Ovary (tissue), 9 donors: ENCODE measurements around the gene RGS6. TPM values are rescaled to one million over a fixed set of nuclear protein-coding genes. Genes with fewer than 3 reads are reported as not detected.

Source experiments
- DNase-seq, 5 donors: peaks; one replicate each; pipeline ENCODE4 v3.0.0-alpha.2; 2019 to 2020
- H3K27ac ChIP-seq, 2 donors: fragments of 200-600 bp; one replicate each; pipeline versions ENCODE4 v1.5.1 to v1.8.0; 2019 to 2022
- H3K27me3 ChIP-seq: fragments of 200-600 bp; one replicate; pipeline ENCODE4 v1.8.0; 2022
- H3K36me3 ChIP-seq: fragments of 200-600 bp; sonication (generic); one replicate; pipeline ENCODE4 v1.5.1; 2019
- H3K4me1 ChIP-seq: one replicate; pipeline ENCODE4 v1.8.1; 2013; ENCODE audit warnings: mild to moderate bottlenecking, moderate library complexity; ENCODE audit not compliant: insufficient read depth
- H3K4me3 ChIP-seq: fragments of 200-600 bp; sonication (generic); one replicate; pipeline ENCODE4 v1.5.1; 2017
- H3K9me3 ChIP-seq, 2 donors: fragments of 200-600 bp in 1 of 2; sonication (generic) in 1 of 2; one replicate each; pipeline versions ENCODE4 v1.5.1 to v1.8.1; 2013 to 2019; ENCODE audit warnings: mild to moderate bottlenecking in 1 of 2, moderate library complexity in 1 of 2
- EP300 ChIP-seq: sonication (generic); formaldehyde crosslinking; IDR thresholded peaks from one replicate; pipeline ENCODE4 v1.6.1; 2017; ENCODE audit warnings: antibody characterized with exemption
- POLR2A ChIP-seq: fragments of 450-650 bp; IDR thresholded peaks from one replicate; pipeline ENCODE4 v1.6.1; 2017; ENCODE audit warnings: antibody characterized with exemption, mild to moderate bottlenecking, moderate library complexity
- WGBS, 3 donors: extraction: QIAGEN DNeasy Blood & Tissue Kit in 1 of 3; methylation state at CpG; one replicate each; pipeline versions ENCODE4 v1.1.5 to v1.1.7; 2013 to 2017; 5-methylcytosine and 5-hydroxymethylcytosine counted together
- intact Hi-C, 4 donors: fragments of 100-400 bp; cut with DNase I; formaldehyde crosslinking; loops; one replicate each; pipeline versions ENCODE4 v1.11.0 to v1.15.1; 2022 to 2023
- polyA plus RNA-seq, 2 donors: library from polyadenylated mRNA; stranded (reverse); fragments of 200-250 nt in 1 of 2; fragments of 350-450 nt in 1 of 2; fragmentation: Illumina TruSeq in 1 of 2; extraction: RNeasy Lipid Tissue Mini Kit (QIAGEN cat#74804) in 1 of 2; gene quantifications; one replicate each; pipeline ENCODE4 v1.2.3, GENCODE V29; 2013 to 2014
- total RNA-seq, 7 donors: library from RNA; depleted of rRNA in 2 of 7; stranded (reverse); fragments of >200 nt in 2 of 7; fragmentation: NEBNext Ultra II Directional in 3 of 7; extraction: Animal tissue kit (Norgen Biotek cat#: 25700) in 3 of 7; gene quantifications; one replicate each; pipeline versions ENCODE4 v1.1.0 to v1.2.4, GENCODE V29; 2016 to 2023
- TF ChIP-seq, protein P1 (sequence below), 3 donors: fragments of 450-650 bp in 2 of 3; fragments of 200-600 bp in 1 of 3; IDR thresholded peaks; one replicate each; pipeline versions ENCODE4 v1.5.1 to v1.8.0; 2016 to 2022; ENCODE audit warnings: antibody characterized with exemption in 3 of 3, mild to moderate bottlenecking in 1 of 3
- donor health status: DM: no; HTN: no; CAD: no; lungs with moderate emphysema.
- donor health status: DM: no; HTN: no; CAD: no.
- donor health status: Bipolar disorder and iron deficiency.
- donor health status: DM: yes; HTN: yes; CAD: no.
- donor health status: DM: no; HTN: no; CAD: no.
- donor health status: DM: yes; HTN: yes; CAD: no.

RGS6 gene
- total and polyA plus RNA-seq, 9 donors = 0.53 to 6.9 (median 1.1) TPM

DNA sequence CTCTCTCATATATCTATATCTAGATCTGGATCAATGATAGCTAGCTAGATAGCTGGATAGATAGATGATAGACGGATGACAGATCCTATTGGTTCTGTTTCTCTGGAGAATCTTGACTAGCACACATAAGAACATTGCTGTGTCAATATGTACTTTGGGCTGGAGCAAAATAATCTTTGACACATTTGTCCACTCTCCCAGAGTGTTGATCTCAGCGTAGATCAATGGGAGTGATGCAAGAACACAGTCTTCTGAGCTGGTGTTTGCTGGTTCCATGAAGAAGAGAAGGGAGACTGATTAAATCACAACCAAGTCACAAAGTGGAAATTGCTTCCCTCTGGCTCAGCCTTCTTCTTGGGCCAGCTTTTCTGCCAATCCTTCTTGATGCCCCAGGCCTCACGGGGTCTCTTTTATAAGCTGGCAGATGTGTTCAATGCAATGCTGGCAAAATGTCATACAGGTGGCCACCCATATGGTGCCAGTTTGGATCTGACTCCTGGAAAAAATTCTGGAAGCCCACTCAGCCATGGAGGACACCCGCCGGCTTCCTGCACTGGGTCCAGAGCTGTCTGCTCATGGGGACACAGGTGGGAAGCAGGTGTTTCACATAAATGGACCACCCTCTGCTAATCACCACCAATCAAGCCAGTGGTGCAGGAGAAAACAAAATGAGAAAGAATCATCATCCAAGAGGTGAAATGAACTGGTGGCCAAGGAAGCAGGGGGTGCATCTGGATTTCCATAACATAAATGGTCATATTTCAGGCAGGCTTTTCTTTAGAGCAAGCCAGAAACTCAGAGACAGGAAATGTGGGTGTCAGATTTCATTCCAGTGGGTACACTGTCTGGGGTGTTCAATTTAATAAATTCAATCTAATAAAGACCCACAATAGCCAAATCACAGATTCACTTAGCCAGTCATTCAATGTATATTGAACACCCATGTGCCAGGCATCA lies 651.4 kb downstream of the RGS6 start:
- no peaks in the 10 kb centered on the region for H3K27me3 ChIP-seq
- intact Hi-C loops = no loop called here
- no peaks in the 10 kb centered on the region for H3K9me3 ChIP-seq
- DNase-seq = no peak
- H3K36me3 ChIP-seq = no peaks in the 10 kb centered on the region
- TF ChIP-seq, protein P1, sequence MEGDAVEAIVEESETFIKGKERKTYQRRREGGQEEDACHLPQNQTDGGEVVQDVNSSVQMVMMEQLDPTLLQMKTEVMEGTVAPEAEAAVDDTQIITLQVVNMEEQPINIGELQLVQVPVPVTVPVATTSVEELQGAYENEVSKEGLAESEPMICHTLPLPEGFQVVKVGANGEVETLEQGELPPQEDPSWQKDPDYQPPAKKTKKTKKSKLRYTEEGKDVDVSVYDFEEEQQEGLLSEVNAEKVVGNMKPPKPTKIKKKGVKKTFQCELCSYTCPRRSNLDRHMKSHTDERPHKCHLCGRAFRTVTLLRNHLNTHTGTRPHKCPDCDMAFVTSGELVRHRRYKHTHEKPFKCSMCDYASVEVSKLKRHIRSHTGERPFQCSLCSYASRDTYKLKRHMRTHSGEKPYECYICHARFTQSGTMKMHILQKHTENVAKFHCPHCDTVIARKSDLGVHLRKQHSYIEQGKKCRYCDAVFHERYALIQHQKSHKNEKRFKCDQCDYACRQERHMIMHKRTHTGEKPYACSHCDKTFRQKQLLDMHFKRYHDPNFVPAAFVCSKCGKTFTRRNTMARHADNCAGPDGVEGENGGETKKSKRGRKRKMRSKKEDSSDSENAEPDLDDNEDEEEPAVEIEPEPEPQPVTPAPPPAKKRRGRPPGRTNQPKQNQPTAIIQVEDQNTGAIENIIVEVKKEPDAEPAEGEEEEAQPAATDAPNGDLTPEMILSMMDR (IDR thresholded peaks at IDR 0.05) = no peak
- TF ChIP-seq EP300 (no peak), POLR2A (no peak)
- H3K4me1 ChIP-seq = no peaks in the 10 kb centered on the region
- no peak overlapping the region for H3K27ac ChIP-seq
- WGBS, 3 donors = 93 to 96% (median 96%) methylated on average over 5 of the region's 5 CpGs
- no peak overlapping the region for H3K4me3 ChIP-seq

DNA sequence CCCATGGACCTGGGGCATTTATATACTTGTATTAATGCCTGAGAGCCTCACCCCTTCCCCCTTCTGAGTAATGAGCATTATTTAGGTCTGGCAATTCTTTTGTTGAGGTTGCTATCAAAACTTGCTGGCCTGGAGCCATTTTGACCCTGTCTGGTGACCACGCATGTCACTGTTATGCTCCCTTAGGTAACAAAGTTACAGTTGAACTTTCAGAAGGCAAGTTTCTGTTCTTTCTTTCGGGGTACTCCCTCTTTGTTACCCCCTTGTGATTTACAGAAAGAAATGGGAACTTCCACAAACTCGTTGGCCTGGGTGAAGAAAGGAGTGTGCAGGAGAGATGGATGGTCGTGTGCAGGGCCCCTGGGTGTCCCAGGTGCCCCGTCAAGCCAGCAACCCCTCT lies 656.3 kb downstream of the RGS6 start:
- Histone ChIP-seq H3K4me3 (no peak overlapping the region), H3K9me3 (no peaks in the 10 kb centered on the region), H3K27ac (no peak overlapping the region), H3K27me3 (no peaks in the 10 kb centered on the region), H3K4me1 (no peaks in the 10 kb centered on the region), H3K36me3 (no peaks in the 10 kb centered on the region)
- intact Hi-C loops = no loop called here
- WGBS, 3 donors = 88 to 93% (median 88%) methylated on average over 5 of the region's 5 CpGs
- DNase-seq = no peak
- TF ChIP-seq POLR2A = no peak
- TF ChIP-seq, protein P1 (IDR thresholded peaks at IDR 0.05) = no peak
- no peak for TF ChIP-seq EP300

GRCh38 chr14:72589652-72590051 lies 657.4 kb downstream of the RGS6 start:
- no peak overlapping the region for H3K27ac ChIP-seq
- no peaks in the 10 kb centered on the region for H3K4me1 ChIP-seq
- intact Hi-C loops = no loop called here
- H3K4me3 ChIP-seq = no peak overlapping the region
- no peaks in the 10 kb centered on the region for H3K36me3 ChIP-seq
- H3K9me3 ChIP-seq = no peaks in the 10 kb centered on the region
- TF ChIP-seq, protein P1 (IDR thresholded peaks at IDR 0.05) = no peak
- TF ChIP-seq POLR2A (no peak), EP300 (no peak)
- H3K27me3 ChIP-seq = no peaks in the 10 kb centered on the region
- no peak for DNase-seq

GRCh38 chr14:72590577-72590976 lies 658.3 kb downstream of the RGS6 start:
- DNase-seq = no peak
- intact Hi-C loops = no loop called here
- no peaks in the 10 kb centered on the region for H3K27me3 ChIP-seq

More at GRCh38 chr14:72590577-72590976, 658.3 kb downstream of the RGS6 start:
- TF ChIP-seq EP300 = no peak
- no peak for TF ChIP-seq POLR2A
- TF ChIP-seq, protein P1 (IDR thresholded peaks at IDR 0.05) = no peak
- 79 to 87% (median 83%) methylated on average over 7 of the region's 7 CpGs for WGBS, 3 donors
- H3K4me3 ChIP-seq = no peak overlapping the region
- no peaks in the 10 kb centered on the region for H3K9me3 ChIP-seq
- no peak overlapping the region for H3K27ac ChIP-seq
- no peaks in the 10 kb centered on the region for H3K36me3 ChIP-seq
- H3K4me1 ChIP-seq = no peaks in the 10 kb centered on the region
